SHP77 (cell line): Measurements from ENCODE around the gene ENPP3.

Source experiments
- DNase-seq, 2 experiments: peaks; one replicate each; lab custom pipeline; 2025; lab: John Stamatoyannopoulos, UW

The ENPP3 gene

DNA sequence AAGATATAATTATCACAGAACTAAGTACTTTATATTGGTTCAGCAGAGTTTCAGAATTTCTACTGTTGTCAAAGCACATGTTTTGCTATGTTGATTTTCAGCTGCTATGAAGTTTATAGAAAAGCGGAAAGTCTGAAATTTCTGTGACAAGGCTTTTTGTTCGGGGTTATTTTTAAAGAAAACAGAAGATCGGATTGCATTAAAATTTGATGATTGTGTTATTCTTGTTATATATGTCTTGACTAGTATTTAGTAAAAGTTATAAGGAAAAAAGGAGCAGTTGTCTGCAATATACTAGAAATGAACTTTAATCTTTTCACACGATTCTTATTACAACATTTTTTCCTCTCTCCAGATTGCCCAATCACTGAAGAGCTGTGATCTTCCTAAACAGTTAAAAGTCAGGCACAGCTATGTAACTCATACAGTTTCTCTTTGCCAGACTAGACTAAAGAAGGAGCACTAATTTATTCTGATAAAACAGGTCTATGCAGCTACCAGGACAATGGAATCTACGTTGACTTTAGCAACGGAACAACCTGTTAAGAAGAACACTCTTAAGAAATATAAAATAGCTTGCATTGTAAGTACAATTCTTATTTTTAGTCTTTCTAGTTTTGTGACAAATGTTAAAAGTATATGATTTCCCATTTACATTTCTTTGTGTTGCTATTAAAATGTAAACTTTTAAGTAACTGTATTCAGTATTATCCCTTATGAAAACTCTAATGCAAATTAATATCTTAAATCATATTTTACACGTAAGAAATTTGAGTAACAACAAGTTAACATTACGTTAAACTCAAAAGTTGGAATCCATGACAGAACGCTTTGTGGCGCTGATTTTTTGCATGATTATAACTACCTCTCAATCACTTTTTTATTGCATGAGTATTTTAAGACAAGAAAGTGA, at the start of gene ENPP3:
ENPP3 (plus strand) TSS at position 423 of the 913 bp plus-strand sequence; CDS start at position 506, 83 bp downstream.
- no peak for DNase-seq

DNA sequence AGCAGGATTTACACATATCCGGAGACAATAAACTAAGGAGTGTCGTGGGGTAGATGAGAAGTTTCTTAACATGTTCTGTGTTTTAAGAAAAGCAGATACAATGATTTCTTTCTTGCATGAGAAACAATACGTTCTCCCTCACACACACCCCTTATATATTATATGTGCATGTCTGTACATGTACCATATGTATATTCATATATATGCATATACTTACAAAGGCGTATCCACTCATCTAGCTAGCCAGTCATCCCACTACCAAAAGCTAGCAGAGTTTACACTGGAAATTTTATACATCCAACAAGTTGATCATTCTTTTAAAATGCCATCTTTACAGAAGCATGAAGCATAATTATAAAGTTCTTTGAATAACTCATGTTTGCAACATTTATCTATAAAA, 49.2 kb upstream of the ENPP3 start:
- DNase-seq = no peak

GRCh38 chr6:131588643-131589042, 48.5 kb upstream of the ENPP3 start:
- DNase-seq = no peak

DNA sequence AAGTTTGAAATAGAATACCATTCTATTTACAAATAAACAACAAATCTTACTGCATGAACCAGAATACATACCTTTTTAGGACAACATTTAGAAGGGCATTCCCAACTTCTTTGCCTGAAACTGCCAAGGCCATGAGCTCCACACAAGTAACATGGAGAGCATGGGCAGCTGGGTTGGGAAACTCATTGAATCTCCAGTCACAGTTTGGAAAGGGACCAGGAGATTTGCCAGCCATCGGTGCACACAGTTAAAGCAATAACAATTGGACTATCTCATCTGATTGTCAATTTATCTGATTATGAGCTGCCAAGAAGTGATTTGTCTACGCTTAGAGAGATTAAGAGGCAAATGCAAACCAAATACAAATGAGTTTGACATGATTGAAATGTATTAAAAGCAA, 44.2 kb upstream of the ENPP3 start:
- DNase-seq = no peak

- DNase-seq = no peak
Measured at GRCh38 chr6:131594074-131594473, 43.0 kb upstream of the ENPP3 start.

DNA sequence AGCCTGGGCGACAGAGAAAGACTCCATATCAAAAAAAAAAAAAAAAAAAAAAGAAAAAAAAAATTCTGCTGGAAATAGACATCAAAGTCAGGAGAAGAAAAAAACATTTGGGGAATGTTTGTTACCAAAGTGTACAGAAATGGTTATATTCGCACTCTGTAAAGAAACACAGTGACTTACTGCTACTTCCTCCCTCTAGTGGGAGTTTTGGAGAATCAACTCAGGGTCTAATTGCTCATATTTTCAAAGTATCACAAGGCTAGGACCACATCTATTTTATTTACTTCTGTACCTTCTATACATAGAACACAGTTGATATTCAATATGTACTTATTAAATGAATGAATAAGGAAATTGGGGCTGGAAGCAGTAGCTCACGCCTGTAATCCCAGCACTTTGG, 39.7 kb upstream of the ENPP3 start:
- DNase-seq = peak in 1 of 2 experiments; percentile 1

GRCh38 chr6:131600716-131601115, 36.4 kb upstream of the ENPP3 start:
- DNase-seq = no peak

GRCh38 chr6:131602781-131603312, 34.3 kb upstream of the ENPP3 start:
- no peak for DNase-seq

DNA sequence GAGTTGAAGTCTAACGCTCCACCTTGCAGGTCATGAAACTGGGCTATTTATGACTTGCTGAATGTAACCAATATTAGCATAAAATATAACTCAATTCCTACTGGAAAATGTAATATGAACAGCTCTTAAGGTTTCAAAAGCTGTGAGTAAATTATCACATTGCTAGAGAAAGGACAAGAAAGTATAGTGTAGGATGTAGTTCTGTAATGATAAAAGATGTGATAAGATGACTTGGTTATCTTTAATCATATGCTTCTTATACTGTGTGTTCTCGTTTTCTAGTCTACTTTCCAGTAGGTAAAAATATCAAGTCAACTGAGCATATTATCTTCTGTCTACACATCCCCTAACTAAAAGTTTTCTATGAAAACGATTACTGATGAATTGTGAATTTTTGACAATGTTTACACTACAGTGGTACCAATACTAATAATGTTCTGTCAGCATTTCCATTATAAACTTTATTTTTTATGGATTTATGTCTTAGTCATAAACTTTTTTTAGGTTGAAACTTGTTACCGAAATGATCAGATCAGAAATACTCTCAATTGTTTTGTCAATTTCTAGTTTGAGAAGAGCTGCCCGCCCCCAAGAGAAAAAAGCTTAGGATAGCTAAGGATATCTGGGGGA, 23.7 kb upstream of the ENPP3 start:
- DNase-seq = no peak

- DNase-seq = no peak
Measured at GRCh38 chr6:131615275-131615674, 21.8 kb upstream of the ENPP3 start.

GRCh38 chr6:131627724-131628682, 9.1 kb upstream of the ENPP3 start, which contains the start of gene MED23:
TSS of gene MED23 (minus strand) at chr6:131628242. CDS start at chr6:131628049, 193 bp downstream.
- DNase-seq = peak; percentile 87 to 92

- no peak for DNase-seq
Measured at GRCh38 chr6:131628726-131629125, 8.4 kb upstream of the ENPP3 start.

GRCh38 chr6:131629651-131630050, 7.5 kb upstream of the ENPP3 start:
- DNase-seq = no peak

GRCh38 chr6:131631625-131632289, 5.3 kb upstream of the ENPP3 start:
- no peak for DNase-seq

DNA sequence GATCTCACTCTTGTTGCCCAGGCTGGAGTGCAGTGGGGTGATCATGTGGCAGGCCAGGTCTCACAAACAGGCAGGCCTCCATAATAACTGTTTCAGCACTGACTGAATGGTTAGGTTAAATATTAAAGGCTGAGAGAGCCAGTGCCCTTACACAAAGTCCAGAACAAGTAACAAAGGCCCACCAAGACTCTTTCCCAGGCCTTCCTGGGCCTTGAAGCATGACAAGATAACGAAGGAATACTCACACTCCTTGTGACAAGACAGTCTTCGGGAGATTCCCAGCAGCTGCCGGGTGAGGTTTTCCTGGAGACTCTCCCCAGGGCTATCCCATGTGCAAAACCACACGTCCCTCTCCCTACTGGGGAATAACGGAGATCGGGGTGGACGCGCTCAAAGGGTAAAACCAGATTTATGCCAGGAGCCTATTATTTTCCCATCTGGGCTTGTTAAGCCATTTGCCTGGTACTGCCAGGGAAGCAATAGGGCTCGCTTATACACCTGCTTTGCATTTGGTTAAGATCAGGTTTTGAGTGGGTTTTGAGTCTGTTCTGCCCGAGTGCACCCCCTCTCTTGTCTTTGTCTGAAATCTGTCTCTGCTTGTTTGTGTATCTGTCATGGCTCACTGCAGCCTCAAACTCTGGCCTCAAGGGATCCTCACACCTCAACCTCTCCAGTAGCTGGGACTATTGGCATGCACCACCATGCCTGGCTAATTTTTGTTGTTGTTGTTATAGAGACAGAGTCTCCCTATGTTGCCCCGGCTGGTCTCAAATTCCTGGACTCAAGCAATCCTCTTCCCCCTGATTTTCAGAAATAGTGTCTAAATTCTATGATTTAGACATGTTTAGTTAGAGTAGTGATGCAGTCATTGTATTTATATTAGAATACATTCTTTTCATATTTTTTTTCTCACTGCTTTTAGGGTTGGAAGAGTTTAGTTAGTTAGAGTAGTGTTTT, 1.4 kb upstream of the ENPP3 start:
- DNase-seq = no peak

DNA sequence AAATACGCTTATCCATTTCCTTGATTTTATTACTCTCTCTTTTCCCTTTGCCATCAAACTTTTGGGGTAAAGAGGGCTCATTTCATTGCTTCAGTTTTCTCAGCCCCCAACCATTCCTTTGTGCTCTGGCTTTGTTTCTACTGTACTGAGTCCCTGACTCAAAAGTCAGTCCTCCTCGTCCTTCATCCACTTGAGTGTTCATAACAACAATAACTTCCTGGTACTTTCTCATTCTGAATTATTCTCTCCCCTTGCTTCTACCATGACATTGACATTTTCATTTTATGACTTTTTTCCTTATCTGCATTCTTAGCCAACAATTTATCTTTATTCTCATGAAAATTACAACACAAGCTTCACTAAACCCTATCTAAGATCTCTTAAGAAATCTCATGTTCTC, 911 bp downstream of the ENPP3 start:
- DNase-seq = no peak

DNA sequence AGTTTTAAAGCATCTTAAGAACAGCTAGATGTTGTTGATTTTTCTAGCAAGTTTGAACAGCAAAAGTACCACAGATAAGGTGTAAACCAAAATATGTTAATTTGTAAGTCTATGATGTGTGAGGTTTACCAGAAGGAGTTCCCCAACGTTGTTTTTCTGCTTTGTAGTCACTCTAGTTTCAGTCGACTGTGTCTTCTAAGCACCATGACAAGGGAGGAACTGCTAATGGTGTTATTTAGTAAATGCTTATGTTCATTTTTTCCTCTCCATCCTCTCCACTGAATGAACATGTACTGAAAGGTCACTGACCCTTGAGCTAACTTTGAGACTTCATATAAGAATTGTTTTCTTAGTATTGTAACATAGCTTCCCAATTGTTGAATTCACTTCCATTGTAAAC, 3.0 kb downstream of the ENPP3 start:
- DNase-seq = no peak

- no peak for DNase-seq
Measured at GRCh38 chr6:131640576-131640975, 3.5 kb downstream of the ENPP3 start.

GRCh38 chr6:131641554-131641953, 4.5 kb downstream of the ENPP3 start:
- no peak for DNase-seq

- DNase-seq = no peak
Measured at GRCh38 chr6:131642565-131642964, 5.5 kb downstream of the ENPP3 start.
